HTR-8/SVneo (cell line): ENCODE data around the gene KLC4.

Source experiments
- DNase-seq: peaks from one replicate; pipeline ENCODE4 v3.0.0; 2011; ENCODE audit warnings: low spot score, mixed read lengths; ENCODE audit not compliant: insufficient read length
- FAIRE-seq: peaks from 2 replicates; lab custom pipeline; 2011; peaks lifted over from hg19 to GRCh38; lab: Jason Lieb, UNC

Gene KLC4

DNA sequence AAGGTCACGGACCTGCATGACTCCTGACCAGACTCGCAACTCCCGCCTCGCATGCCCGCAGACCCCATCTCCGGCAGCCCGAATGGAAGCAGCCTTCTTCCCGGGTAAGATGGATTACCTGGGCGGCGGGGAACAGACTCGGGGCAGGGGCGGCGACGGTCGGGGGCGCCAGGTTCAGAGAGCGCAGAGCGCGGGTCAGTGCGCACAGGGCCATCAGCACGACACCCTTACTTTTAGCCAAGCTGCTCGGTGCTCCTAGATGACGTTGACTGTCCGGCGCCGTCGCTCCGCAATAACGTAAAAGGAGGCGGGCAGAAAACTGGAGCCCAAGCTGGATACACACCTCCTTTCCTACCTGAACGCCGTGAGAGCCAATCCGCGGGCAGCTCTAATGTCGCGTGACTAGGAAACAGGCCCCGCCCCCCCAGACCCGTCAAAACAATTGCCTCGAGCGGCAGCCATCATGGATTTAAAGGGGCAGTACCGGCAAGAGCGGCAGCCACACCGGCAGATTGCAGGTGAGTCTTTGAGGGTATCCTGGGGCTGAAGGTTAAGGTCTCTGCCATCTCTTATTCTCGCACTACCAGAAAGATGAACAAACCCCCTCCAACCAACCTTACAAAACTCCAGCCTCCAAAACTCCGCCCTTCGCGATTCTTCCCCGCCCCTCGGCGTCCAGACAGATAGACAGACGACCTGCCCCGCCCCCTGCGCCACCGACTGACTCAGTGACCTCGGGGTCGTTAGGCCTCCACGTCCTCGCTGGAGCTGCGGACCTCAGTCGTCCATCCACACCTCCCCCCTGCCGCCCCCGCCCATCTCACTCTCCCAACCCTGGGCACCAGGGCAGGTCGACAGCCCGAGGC, at the start of gene KLC4, which contains the start of gene MRPL2:
Gene KLC4, plus strand, starts transcription at position 464 of the 866 bp plus-strand sequence. CDS start 1,705 bp downstream, outside the sequence.
Gene MRPL2, minus strand, starts transcription at position 267 of the 866 bp plus-strand sequence. Its CDS starts 53 bp downstream, at position 214.
- FAIRE-seq (peak; percentile 86), DNase-seq (peak; percentile 100)

DNA sequence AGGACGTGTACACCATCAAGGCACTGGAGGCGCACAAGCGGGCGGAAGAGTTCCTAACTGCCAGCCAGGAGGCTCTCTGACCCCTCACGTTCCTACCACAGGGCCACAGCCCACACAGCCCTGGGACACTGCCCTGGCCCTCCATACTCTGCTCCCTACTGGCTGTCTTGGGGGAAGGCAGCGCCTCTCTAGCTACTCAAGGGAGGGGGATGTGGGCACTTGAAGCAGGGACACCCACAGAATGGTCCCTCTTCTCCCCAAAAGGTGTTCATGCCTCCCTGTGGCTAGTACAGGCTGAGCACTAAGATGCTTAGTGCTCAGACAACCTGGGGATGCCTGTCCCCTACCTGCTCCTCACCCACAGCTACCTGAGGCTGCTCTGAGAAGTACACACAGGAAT, 48.2 kb upstream of the KLC4 start:
- FAIRE-seq (no peak), DNase-seq (no peak)

DNA sequence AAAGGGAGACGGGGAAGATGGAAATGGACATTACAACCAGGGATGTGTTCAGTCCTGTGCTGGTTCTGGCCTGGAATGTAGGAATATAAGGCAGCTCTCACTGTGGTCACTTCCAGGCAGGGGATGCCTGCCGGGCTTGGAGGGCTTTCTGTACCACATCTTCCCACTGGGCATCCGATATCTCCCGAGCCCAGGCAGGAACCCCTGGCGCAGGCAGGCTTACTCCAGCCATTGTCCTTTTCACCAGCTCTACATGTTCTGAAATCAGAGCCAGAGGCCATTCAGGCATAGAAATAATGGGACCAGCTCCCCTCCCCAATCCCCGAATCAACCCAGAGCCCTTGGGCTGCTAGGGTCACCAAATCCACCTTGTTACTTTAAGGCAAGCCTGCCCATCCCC, 47.1 kb upstream of the KLC4 start:
- FAIRE-seq (no peak), DNase-seq (no peak)

DNA sequence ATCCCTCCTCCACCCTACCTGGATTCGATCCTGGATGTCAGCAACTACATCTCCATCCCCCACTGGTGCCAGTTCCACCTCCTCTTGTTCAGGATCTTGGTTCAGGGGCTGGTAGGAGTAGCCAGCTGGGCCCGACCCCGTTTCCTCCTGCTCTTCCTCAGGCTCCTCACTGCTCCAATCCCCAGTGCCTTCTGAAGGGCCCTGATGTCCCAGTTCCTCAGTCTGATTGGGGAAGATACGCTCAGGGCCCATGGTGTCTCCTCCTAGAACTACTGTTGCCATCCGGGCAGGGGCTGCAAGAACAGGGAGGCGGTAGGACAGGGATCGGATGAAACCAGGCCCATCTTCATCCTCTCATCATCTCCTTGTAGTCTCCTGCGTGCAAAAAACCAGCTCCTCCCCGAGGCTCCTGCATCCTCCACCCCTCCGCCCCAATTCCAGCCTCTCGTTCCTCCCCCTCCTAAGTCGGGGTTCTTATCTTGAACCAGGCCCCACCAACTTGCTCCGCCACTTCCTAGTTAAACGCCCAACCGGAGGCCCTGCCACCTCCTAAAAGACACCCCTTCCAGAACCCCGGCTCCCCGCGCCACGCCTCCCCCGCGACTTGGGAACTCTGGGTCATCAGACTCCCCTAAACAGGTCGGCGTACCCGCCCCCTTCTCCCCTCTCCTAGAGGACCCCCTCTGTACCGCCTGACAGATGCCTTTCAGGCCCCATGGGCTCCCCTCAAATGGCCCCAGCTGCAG, 46.2 kb upstream of the KLC4 start:
- FAIRE-seq (no peak), DNase-seq (no peak)

DNA sequence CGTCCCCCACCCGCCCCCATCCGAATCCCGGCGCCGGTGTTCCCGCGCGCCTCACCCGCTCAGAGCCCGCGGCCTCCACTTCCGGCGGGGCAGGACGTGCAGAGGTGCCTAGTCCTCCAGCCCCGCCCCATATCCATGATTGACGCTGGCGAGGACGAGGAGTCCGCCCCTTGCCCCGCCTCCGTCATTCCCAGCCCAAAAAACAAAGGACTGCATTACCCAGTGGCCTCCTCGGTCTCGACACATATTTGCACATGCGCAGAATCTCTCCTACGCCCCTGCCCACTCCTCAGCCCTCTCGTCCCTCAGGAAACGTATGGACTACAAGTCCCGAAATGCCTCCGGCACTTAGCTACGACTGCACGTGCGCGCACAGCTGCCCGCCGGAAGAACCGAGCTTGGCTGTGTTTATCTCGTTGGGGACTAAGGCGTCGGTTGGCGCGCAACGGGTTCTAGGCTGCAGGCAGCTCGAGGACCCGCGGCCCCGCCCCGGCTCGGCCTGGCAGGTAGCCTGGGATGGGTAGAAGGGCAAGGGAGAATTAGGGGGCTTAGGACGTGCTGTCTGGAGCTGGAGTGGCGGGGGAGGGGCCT, 45.5 kb upstream of the KLC4 start, which contains the start of the genes KLHDC3 and MEA1:
Gene KLHDC3, plus strand, starts transcription at position 407 of the 591 bp plus-strand sequence. CDS start 2,944 bp downstream, outside the sequence.
Gene MEA1, minus strand, starts transcription at position 104 of the 591 bp plus-strand sequence. CDS start 133 bp downstream, outside the sequence.
- FAIRE-seq, result peak; percentile 96
- peak; percentile 100 for DNase-seq

DNA sequence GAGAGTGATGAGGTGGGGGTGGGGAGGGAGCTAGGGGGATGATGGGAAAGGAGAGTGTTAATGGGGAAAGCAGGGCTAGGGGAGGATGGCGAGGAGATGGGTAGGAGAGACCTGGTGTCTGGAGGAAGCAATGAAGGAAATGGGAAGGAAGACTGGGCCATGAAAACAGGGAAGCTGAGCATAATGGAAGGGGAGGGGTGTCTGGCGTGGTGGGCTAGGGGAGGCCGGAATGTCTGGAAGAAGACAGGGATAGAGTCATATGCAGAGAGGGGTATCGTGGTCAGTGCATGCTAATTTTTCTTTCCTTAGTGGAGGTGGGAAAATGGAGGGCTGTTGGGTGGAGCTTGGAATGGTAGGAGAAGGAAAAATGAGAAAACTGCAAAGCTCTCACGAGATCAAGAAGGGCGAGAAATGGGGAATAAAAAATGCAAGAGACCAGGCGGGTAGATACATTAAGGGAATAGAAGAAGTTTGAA, 45.0 kb upstream of the KLC4 start:
- no peak for FAIRE-seq
- no peak for DNase-seq

DNA sequence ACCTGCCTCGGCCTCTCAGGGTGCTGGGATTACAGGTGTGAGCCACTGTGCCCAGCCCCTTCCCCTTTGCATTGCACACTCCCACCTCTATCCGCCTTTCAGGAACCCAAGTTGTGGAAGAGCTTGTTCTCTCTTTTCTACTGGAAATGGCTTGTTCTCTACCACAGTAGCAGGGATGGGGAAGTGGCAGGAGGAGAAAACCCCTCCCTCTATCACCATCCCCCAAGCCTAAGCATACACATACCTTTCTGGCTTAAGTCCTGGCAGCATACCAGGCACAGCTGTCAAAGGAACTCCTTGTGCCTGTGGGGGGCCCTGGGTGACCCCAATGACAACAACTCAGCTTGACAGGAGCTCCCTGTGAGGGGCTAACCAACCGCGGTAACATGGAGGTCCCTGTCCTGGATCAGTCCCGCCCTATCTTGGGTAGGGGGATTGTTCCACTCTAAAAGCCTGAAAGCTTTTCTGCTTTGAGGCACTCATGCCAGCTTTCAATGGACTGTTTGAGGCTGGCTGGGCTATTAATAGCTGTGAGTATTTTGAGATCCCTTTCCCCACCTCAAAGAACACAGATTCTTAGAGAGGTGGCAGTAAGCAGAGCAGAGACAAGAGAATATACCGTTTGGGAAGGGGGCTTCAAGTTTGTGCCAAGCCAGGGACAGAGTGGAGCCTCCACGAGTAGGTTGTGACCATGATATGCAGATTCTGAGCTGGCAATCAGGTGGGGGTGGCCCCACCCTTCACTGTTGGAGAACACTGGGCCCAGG, 43.1 kb upstream of the KLC4 start:
- DNase-seq, result no peak
- FAIRE-seq, result no peak

DNA sequence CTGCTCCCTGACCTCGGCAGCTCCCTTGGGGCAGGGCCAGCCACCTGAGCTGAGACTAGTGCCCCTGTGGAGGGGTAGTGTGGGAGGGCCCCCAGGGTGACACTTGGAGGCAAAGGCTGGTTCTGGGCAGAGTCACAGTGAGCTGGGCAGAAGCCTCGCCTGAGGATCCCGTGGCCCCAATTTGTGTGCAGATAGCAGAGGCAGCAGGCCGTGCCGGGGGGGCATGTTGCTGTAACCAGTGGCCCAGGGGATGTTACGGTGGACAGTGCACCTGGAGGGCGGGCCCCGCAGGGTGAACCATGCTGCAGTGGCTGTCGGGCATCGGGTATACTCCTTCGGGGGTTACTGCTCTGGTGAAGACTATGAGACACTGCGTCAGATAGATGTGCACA, 42.5 kb upstream of the KLC4 start:
- DNase-seq, result no peak
- FAIRE-seq, result no peak

DNA sequence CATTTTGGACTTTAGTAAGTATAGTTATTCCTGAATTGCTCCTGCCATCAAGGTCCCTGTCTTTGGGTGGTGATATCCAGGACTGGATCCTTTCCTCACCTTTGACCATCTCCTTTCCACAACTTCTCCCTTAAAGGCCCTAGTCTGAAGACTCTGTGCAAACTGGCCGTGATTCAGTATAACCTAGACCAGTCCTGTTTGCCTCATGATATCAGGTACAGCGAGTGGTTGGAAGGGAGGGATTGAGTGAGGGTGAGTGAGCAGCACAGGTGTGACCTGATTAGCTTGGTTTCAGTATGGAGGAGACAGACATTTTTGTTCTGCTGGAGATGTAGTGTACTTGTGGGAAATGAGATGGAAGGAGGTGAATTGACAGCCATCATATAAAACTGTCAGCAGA, 40.3 kb upstream of the KLC4 start:
- FAIRE-seq, result no peak

DNA sequence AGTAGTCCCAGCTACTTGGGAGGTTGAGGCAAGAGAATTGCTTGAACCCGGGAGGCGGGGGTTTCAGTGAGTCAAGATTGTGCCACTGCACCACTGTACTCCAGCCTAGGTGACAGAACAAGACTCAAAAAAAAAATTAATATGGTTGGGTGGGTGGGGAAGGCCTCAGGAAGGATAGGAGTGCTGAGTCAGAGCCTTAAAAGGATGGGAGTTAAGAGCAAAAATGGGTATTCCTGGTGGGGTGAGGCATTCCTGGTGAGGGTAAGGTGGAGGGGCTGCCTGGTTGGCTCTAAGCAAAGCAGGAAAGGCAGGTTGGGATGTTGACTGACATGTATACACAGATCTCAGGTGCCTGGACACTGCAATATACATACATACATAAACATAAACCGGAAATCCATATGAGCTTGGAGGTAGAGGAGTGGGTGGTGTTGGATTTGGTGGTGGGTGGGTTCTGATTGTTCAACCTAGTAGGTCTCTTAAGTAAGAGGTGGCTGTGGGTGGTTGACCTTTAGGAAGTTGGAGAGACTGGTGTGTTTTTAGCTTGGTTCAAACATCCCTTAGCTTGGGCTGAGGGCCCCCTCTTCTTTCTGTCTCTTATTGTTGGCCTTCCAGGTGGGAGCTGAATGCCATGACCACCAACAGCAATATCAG, 39.3 kb upstream of the KLC4 start:
- no peak for FAIRE-seq
- DNase-seq, result no peak

More for the DNA sequence above, 40.3 kb upstream of the KLC4 start:
- no peak for DNase-seq

DNA sequence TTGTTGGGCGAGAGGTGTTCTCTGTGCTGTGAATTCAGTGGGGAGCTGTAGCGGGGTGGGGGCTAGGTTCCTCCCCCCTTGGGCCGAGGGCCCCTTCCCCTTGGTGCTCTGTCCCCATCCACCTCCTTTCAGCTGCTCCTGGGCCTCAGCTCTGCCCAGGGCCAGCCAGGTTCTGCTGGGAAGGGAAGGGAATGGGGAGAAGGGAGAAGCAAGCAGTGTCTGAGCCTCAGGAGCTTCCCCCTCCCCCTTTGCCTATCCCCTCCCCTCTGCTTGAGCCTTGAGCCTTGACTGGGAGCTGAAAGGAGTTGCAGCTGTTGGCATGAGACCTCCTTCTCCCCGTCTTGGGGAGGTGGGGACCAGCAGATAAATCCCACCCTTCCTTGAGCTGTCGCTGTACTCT, 38.6 kb upstream of the KLC4 start:
- FAIRE-seq, result no peak
- DNase-seq, result no peak

DNA sequence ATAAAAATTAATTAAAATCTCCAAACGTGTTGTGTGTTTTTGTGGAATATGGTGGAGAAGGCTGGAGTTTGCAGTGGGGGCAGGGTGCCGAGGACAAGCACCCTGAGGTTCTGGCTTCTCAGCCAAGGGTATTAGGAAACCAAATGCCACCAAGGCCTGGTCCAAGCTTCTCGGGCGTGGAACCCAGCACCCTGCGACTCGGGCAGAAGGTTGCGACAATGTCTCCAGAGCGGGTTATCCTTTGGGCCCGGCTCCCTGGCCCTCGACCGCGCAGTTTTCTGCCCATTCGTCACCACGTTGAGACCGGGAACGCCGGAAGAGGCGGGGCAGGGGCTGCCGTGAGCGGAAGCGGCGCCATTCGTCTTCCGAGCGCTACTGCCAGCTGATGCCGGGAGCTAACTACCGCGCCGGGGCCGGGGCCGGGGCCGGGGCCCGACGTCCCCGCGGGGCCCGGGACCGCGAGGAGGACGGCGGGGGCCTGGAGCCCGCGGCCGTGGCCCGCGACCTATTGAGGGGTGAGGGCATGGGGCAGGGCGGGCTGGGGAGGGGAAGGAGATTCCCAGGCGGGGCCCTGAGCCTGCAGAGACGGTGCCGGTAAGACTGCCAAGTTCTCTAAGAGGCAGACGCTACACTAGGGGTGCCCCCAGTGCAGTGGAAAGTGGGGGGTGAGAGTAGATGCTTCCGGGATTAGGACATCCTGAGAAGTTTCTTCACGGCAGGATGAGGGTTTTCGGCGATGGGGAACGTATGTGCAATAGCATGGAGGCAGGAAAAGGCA, 38.0 kb upstream of the KLC4 start, which contains the start of gene RRP36:
Gene RRP36, plus strand, starts transcription at position 354 of the 778 bp plus-strand sequence. Its CDS starts 32 bp downstream, at position 386.
- peak; percentile 85 for DNase-seq
- FAIRE-seq, result no peak

DNA sequence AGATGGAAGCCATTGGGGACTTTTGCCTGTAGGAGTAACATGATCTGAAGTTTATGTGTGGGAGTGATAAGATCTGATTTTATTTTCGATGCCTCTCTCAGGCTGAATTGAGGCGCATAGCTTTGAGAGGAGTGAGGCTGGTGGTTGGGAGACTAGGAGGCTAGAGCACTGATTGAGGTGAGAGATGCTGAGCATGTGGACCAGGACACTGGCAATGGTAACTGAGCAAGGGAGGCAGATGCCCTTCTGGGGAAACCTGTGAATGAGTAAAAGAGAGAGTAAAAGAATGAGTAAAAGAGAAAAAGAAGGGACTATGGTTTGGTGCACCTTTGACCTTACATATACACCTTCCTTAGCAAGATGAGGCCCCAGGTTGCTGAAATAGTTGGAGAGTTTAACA, 35.0 kb upstream of the KLC4 start:
- DNase-seq (no peak), FAIRE-seq (no peak)

DNA sequence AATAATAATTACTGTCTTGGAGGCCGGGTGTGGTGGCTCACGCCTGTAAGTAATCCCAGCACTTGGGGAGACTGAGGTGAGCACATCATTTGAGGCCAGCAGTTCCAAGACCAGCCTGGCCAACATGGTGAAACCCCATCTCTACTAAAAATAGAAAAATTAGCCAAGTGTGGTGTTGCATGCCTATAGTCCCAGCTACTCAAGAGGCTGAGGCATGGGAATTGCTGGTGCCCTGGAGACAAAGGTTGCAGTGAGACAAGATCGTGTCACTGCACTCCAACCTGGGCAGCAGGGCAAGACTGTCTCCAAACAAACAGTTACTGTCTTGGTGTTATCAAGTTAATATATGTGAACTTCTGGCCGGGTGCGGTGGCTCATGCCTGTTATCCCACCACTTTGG, 33.1 kb upstream of the KLC4 start:
- DNase-seq (no peak), FAIRE-seq (no peak)

DNA sequence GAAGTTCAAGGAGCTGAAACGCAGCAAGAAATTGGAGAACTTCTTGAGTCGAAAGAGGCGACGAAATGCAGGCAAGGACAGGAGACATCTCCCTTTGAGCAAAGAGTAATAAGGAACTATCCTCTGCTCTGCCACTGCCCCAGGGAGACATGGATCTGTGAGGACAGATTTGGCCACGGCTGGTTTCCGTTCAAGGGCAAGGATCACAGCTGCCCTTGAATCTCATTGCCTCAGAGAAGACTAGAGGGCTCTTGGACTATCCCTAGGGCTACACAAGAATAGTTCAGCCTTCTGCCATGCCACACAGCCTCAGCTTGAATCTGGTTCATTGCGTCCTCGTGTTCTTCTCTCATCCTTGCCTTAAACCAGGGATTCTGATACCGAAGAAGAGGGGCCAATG, 30.3 kb upstream of the KLC4 start:
- DNase-seq (no peak), FAIRE-seq (no peak)

DNA sequence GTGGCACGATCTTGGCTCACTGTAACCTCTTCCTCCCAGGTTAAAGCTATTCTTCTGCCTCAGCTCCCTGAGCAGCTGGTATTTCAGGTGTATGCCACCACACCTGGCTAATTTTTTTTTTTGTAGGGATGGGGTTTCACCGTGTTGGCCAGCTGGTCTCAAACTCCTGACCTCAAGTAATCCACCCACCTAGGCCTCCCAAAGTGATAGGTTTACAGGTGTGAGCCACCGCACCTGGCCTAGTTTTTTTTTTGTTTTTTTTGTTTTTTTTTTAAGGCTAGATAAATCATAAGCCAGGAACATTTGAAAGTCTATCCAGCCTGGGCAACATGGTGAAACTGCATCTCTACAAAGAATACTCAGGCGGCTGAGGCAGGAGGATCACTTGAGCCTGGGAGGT, 27.1 kb upstream of the KLC4 start:
- no peak for FAIRE-seq
- no peak for DNase-seq

DNA sequence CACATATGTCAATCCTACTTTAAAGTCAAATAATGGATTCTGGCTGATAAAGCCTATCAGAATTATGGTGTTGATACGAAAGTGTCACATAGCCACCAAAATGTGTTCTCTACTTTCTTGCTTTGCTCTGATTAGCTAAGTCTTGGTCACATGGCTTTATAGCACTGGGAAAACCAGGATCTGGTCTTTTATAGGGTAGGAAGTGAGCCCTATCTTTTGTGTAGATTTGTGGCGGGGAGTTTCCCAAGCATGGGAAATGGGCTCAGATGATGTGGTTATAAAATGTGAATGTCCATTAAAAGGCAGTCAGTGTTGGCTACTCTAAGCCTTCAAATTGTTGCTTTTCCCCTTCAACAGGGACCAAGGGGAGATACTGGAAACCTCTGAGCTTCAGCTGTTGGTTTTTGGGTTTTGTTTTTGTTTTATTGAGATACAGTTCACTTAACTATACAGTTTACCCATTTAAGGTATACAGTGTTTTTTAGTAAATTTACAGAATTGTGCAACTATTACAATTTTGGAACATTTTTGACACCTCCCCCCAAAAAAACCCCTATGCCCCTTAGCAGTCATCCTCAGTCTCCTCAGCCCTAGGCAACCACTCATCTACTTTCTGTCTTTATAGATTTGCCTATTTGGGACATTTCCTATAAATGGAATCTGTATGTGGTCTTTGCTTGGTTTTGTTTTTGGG, 25.8 kb upstream of the KLC4 start:
- DNase-seq (no peak), FAIRE-seq (no peak)

DNA sequence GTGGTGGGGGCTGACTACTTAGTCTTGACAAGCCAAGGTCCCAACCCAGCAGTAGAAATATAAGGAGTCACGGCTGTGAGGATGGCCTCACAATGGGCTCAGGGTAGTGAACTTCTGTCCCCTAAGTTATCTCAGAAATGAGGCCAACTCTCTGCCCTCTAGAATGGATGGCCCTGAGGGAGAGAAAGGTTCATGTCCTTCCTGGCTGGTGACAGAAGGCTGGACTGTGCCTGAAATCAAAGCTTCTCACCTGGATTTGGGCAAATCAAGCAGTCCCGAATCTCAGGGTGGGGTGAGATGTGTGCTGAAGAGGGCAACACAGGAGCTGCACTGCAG, 25.3 kb upstream of the KLC4 start:
- FAIRE-seq, result no peak
- no peak for DNase-seq
